K562 (cell line): ENCODE results near the gene RGS19. TPM values are rescaled to one million over a fixed set of nuclear protein-coding genes. Genes with fewer than 3 reads are reported as not detected.
A peak's percentile ranks its signal among the peaks of the same experiment; 100 is the strongest.

Experiments
- CHCHD3 ChIP-seq: fragments of 250-450 bp; sonication (Bioruptor Pico); IDR thresholded peaks from 2 replicates; pipeline ENCODE4 v2.1.2; 2022; ENCODE audit warnings: mild to moderate bottlenecking
- CTBP1 ChIP-seq: fragments of 450-650 bp; IDR thresholded peaks from 2 replicates; pipeline ENCODE4 v1.6.1; 2016; ENCODE audit warnings: borderline replicate concordance
- DACH1 ChIP-seq: fragments of 450-650 bp; IDR thresholded peaks from 2 replicates; pipeline ENCODE4 v1.6.1; 2018; ENCODE audit not compliant: partially characterized antibody
- E2F6 ChIP-seq, 2 experiments: IDR thresholded peaks; 2 replicates each; pipeline ENCODE4 v1.6.1; 2011; ENCODE audit warnings: borderline replicate concordance in 1 of 2, control low read depth in 1 of 2, low read depth in 1 of 2, low read length in 1 of 2, mild to moderate bottlenecking in 1 of 2, mixed read lengths in 1 of 2, moderate library complexity in 1 of 2; ENCODE audit not compliant: insufficient read depth in 1 of 2, insufficient read length in 1 of 2, poor library complexity in 1 of 2, severe bottlenecking in 1 of 2; ENCODE audit errors: extremely low read depth in 1 of 2
- ETV6 ChIP-seq, 3 experiments: fragments of 150-350 bp in 1 of 3; sonication (generic) in 1 of 3; formaldehyde crosslinking in 1 of 3; IDR thresholded peaks; 2 replicates each; pipeline versions ENCODE4 v1.6.1 to v1.8.0; 2014 to 2022; ENCODE audit warnings: borderline replicate concordance in 2 of 3, low read depth in 2 of 3, antibody characterized with exemption in 1 of 3, low read length in 1 of 3, mild to moderate bottlenecking in 1 of 3, missing genetic modification reagents in 1 of 3
- FOXA1 ChIP-seq: fragments of 450-650 bp; IDR thresholded peaks from 2 replicates; pipeline ENCODE4 v1.6.1; 2016; ENCODE audit warnings: mild to moderate bottlenecking, borderline replicate concordance
- FOXJ3 ChIP-seq: sonication (generic); formaldehyde crosslinking; IDR thresholded peaks from 2 replicates; pipeline ENCODE4 v1.4.0; 2020; ENCODE audit warnings: mild to moderate bottlenecking, missing genetic modification reagents
- HLTF ChIP-seq: fragments of 450-650 bp; IDR thresholded peaks from 2 replicates; pipeline ENCODE4 v1.6.1; 2016
- HOXB6 ChIP-seq: fragments of 250-450 bp; sonication (Bioruptor Pico); IDR thresholded peaks from 2 replicates; pipeline ENCODE4 v1.5.1; 2022; ENCODE audit warnings: mild to moderate bottlenecking, borderline replicate concordance
- MAX ChIP-seq: sonication (generic); formaldehyde crosslinking; IDR thresholded peaks from 2 replicates; pipeline ENCODE4 v1.9.0; 2022; ENCODE audit warnings: mild to moderate bottlenecking, missing genetic modification reagents
- MTA1 ChIP-seq: fragments of 450-650 bp; IDR thresholded peaks from 2 replicates; pipeline ENCODE4 v1.6.1; 2017; ENCODE audit warnings: borderline replicate concordance
- PTRF ChIP-seq: fragments of 450-650 bp; IDR thresholded peaks from 2 replicates; pipeline ENCODE4 v1.6.1; 2016; ENCODE audit warnings: mild to moderate bottlenecking, missing genetic modification characterization, missing compliant biosample characterization
- RCOR1 ChIP-seq, 2 experiments: IDR thresholded peaks; 2 replicates each; pipeline ENCODE4 v1.6.1; 2012; ENCODE audit warnings: low read depth in 2 of 2, low read length in 2 of 2, borderline replicate concordance in 1 of 2, improper control_type of control experiment in 1 of 2
- TCFL5 ChIP-seq: fragments of 250-450 bp; sonication (Bioruptor Pico); conservative IDR thresholded peaks from 2 replicates; pipeline ENCODE4 v1.6.1; 2021; ENCODE audit warnings: mild to moderate bottlenecking, moderate library complexity, matching md5 sums
- USF1 ChIP-seq: sonication (generic); formaldehyde crosslinking; IDR thresholded peaks from 2 replicates; pipeline ENCODE4 v1.9.0; 2022; ENCODE audit warnings: mild to moderate bottlenecking, missing genetic modification reagents
- ZEB2 ChIP-seq: fragments of 450-650 bp; IDR thresholded peaks from 2 replicates; pipeline ENCODE4 v1.6.1; 2016
- ZFP30 ChIP-seq: fragments of 250-450 bp; sonication (Bioruptor Pico); IDR thresholded peaks from 2 replicates; pipeline ENCODE4 v1.8.0; 2022; ENCODE audit warnings: moderate library complexity, mild to moderate bottlenecking, inconsistent platforms, borderline replicate concordance
- ZHX1 ChIP-seq: fragments of 150-350 bp; conservative IDR thresholded peaks from 2 replicates; pipeline ENCODE4 v1.6.1; 2014; ENCODE audit warnings: low read length
- ZNF146 ChIP-seq: IDR thresholded peaks from one replicate; pipeline ENCODE4 v1.6.1; 2018; ENCODE audit warnings: missing compliant biosample characterization; ENCODE audit not compliant: unreplicated experiment
- ZNF398 ChIP-seq: fragments of 250-450 bp; sonication (Bioruptor Pico); IDR thresholded peaks from 2 replicates; pipeline ENCODE4 v1.8.0; 2021; ENCODE audit warnings: moderate library complexity, mild to moderate bottlenecking, inconsistent platforms
- ZNF75A ChIP-seq: fragments of 450-650 bp; formaldehyde crosslinking; IDR thresholded peaks from 2 replicates; pipeline ENCODE4 v1.4.0; 2020; ENCODE audit warnings: mild to moderate bottlenecking
- polyA plus RNA-seq, 8 experiments: library from polyadenylated mRNA; depleted of rRNA in 4 of 8; stranded (reverse) in 5 of 8; unstranded in 3 of 8; fragments of >200 nt; fragmentation: Nextera tagmentation in 2 of 8; fragmentation: Illumina TruSeq in 1 of 8; extraction: Ambion mirVana in 2 of 8; extraction: Trizol in 1 of 8; gene quantifications; 2 replicates each; pipeline versions ENCODE4 v1.2.1 to v1.2.3, GENCODE V29; 2011 to 2014; ENCODE audit warnings: inconsistent platforms in 1 of 8, missing spikeins in 1 of 8
- total RNA-seq, 7 experiments: library from RNA; depleted of rRNA in 6 of 7; stranded (reverse); fragments of >200 nt in 6 of 7; fragmentation: Illumina TruSeq in 2 of 7; extraction: Trizol in 2 of 7; gene quantifications; 2 replicates each; pipeline versions ENCODE4 v1.2.1 to v1.2.3, GENCODE V29; 2011 to 2021; ENCODE audit warnings: low replicate concordance in 1 of 7

Gene RGS19
- total and polyA plus RNA-seq, 9 of the 15 experiments (the other 6 are each of a cell fraction or from before 2014, with no cell fraction given), result 0.41 to 23.7 (median 14.6) TPM

- no peak for TF ChIP-seq USF1
- TF ChIP-seq ZNF398 (CRISPR knock-in tag), result no peak
- TF ChIP-seq E2F6 (IDR thresholded peaks at IDR 0.05; ENCODE audit: borderline replicate concordance in 1 of 2, extremely low read depth in 1 of 2, insufficient read depth in 1 of 2, insufficient read length in 1 of 2, low read depth in 1 of 2, low read length in 1 of 2, poor library complexity in 1 of 2, severe bottlenecking in 1 of 2), result peak; percentile 85 to 96
- no peak for TF ChIP-seq PTRF (tag)
- 0 out of 4 replicates have a peak, but pooled peaks have one; percentile 24 to 26 for TF ChIP-seq RCOR1 (IDR thresholded peaks at IDR 0.05; ENCODE audit: borderline replicate concordance in 1 of 2, low read depth in 2 of 2, low read length in 2 of 2)
- TF ChIP-seq HLTF, result no peak
- TF ChIP-seq CHCHD3 (CRISPR knock-in tag), result no peak
- no peak for TF ChIP-seq MTA1
- no peak for TF ChIP-seq ETV6 (IDR thresholded peaks at IDR 0.05; ENCODE audit: borderline replicate concordance in 1 of 2, low read depth in 2 of 2, low read length in 1 of 2)
- peak; percentile 70; the same call in 1 of the 2 replicates for TF ChIP-seq ETV6 (CRISPR knock-in tag; IDR thresholded peaks at IDR 0.05; ENCODE audit: borderline replicate concordance)
- TF ChIP-seq ZNF75A (CRISPR knock-in tag), result no peak
- TF ChIP-seq HOXB6, result no peak
- no peak for TF ChIP-seq TCFL5 (CRISPR knock-in tag)
- TF ChIP-seq FOXJ3 (CRISPR knock-in tag), result no peak
- no peak for TF ChIP-seq ZHX1
- TF ChIP-seq DACH1, result no peak
- TF ChIP-seq FOXA1, result no peak
- no peak for TF ChIP-seq ZFP30
- TF ChIP-seq MAX, result peak; percentile 93
- TF ChIP-seq ZNF146 (CRISPR knock-in tag), result no peak
- 0 out of 2 replicates have a peak, but pooled peaks have one; percentile 18 for TF ChIP-seq ZEB2
- peak; percentile 98 for TF ChIP-seq CTBP1
Measured at GRCh38 chr20:64038565-64039292, 40.6 kb downstream of the RGS19 start (continued).
